Neural progenitor cell (in vitro differentiated cells): ENCODE data around the gene PXDN.

ENCODE experiments used
- CTCF ChIP-seq: fragments of 200-600 bp; sonication (generic); IDR thresholded peaks from 2 replicates; pipeline ENCODE4 v1.5.1; 2017; ENCODE audit warnings: antibody characterized with exemption, mild to moderate bottlenecking
- EZH2 ChIP-seq: fragments of 200-600 bp; sonication (generic); IDR thresholded peaks from 2 replicates; pipeline ENCODE4 v1.6.1; 2017; ENCODE audit warnings: antibody characterized with exemption, mild to moderate bottlenecking, moderate library complexity
- EZH2phosphoT487 ChIP-seq: fragments of 200-600 bp; sonication (generic); IDR thresholded peaks from 2 replicates; pipeline ENCODE4 v1.6.1; 2017; ENCODE audit warnings: antibody characterized with exemption

DNA sequence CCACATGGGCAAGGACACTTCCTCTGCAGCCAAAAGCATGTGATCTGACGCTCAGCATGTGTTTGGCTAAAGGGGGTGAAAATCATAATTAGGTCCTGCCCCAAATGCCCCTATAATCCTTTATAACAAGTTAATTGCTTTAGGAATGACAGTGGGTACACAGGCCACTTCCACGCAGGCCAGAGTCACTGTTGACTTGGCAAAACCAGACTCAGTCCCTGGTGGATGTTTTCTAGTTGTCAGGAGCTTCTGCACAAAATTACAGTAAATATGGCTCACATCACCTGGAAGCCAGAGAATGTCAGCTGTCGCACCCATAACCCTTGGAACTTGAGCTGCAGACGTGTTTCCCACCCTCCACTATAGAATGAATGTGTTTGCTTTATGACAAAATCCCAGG is 13.3 kb upstream of the PXDN start:
- TF ChIP-seq CTCF, result no peak
- TF ChIP-seq EZH2, result no peak
- TF ChIP-seq EZH2phosphoT487, result no peak
